HG03175 (cell line): ENCODE data around the gene ACRV1.
A peak's percentile ranks its signal among the peaks of the same experiment; 100 is the strongest.

Experiments used
- ATAC-seq: cut with Tn5 transposase; IDR thresholded peaks from one replicate; pipeline ENCODE4 v1.9.1; 2021; ENCODE audit warnings: mild to moderate bottlenecking, moderate library complexity; ENCODE audit not compliant: unreplicated experiment

ACRV1 gene

DNA sequence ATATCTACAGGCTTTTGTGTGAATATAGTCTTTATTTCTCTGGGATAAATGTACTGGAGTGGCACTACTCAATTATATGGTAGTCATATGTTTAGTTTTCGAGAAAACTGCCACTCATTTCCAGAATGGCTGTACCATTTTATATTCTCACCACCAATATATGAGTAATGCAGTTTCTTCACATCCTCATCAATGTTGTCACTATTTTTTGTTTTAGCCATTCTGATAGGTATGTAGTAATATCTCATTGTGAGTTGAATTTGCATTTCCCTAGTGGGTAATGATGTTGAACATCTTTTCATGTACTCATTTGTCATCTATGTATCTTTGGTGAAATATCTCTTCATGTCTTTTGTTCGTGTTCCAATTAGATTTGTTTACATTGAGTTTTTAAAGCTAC lies 18.0 kb downstream of the ACRV1 start:
- ATAC-seq: no peak

- ATAC-seq: no peak
Measured at GRCh38 chr11:125649465-125650166, 31.0 kb downstream of the ACRV1 start.

DNA sequence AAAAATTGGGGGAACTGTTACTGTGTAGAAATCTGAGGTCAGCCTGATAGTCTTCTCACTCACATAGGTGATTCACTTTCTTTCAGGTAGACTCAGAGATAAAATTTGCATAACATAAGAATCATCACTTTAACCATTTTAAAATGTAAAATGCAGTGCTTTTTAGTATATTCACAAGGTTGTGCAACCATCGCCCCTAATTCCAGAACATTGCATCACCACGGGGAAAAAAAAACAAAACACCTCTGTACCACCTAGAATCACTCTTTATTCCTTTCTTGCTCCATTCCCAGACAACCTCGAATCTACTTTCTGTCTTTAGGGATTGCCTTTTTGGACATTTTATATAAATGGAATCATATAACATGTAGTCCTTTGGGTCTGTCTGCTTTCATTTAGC lies 34.8 kb downstream of the ACRV1 start:
- no peak for ATAC-seq

GRCh38 chr11:125638315-125638714 lies 42.3 kb downstream of the ACRV1 start:
- ATAC-seq: no peak

- no peak for ATAC-seq
Measured at GRCh38 chr11:125637840-125638239, 42.8 kb downstream of the ACRV1 start.

- no peak for ATAC-seq
Measured at GRCh38 chr11:125627236-125627910, 53.3 kb downstream of the ACRV1 start.

DNA sequence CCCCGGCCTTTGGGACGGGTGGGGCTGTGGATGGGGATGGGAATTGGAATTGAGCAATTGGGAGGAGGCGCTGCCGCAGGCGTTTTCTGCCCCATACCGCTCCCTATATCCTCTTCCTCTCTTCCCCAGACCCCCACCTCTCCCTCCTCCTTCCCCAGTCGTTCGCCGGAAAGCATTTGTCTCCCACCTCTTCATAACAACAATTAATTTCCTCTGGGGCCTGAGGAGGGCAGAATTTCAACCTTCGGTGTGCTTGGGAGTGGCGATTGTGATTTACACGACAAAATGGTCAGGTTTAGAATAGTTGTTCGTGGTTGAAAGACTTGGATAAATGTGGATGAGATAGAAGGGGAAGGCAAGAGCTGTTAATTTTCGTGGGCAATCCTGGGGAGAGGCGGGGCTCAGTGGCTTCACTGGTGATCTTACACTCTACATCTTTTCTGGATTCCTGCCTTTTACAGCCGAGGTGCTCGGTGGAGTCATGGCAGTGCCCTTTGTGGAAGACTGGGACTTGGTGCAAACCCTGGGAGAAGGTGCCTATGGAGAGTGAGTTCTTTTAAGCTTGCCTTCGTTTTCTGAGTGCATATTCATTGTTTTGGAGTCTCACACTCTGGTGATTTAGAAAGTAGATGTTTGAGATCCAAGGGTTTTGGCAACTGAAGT lies 54.2 kb downstream of the ACRV1 start:
- peak; percentile 37 for ATAC-seq

- ATAC-seq: peak; percentile 85
Measured at GRCh38 chr11:125625630-125626287, 54.9 kb downstream of the ACRV1 start.

GRCh38 chr11:125625225-125625629 lies 55.4 kb downstream of the ACRV1 start:
- ATAC-seq: no peak

- no peak for ATAC-seq
Measured at GRCh38 chr11:125624756-125625213, 55.9 kb downstream of the ACRV1 start, which contains the start of gene CHEK1. TSS of gene CHEK1 (plus strand) at chr11:125625163. CDS start at chr11:125626769, 1,606 bp downstream.

DNA sequence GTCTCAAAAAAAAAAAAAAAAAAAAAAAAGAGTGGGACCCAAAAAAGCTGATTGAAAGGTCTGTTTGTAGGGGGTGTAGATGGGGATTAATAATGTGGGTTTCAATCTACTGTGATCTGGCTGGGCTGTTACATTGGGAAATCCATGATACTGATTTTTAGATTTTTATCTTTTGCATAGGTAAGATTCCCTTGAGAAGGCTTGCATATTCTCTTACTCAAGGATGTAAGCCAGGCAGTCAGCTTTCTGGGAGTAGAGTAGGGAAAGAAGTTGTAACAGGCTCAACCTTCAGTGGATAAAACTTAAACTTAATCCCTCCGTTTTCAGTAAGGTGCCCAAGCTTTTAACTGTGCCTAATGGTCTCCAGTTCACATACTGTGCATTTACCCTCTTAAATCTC lies 57.6 kb downstream of the ACRV1 start:
- no peak for ATAC-seq

DNA sequence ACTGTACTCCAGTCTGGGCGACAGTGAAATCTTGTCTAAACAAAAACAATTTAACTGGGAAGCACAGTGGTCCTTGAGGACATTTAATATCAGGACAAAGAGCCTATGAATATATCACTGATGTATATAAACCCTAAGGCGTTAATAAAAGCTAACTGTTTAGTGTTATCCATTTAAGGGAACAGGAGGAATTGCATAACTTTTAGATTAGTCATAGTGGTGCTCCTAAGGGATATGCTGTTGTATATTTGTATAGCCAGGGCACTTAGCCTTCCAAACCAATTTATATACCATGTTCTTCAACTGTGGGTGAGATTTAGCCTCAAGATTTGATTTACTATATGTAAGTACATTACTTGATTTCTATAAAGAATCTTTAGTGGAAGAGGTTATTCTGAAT lies 58.7 kb downstream of the ACRV1 start:
- ATAC-seq: no peak
